ENCODE data around the gene MYH10. TPM values are rescaled to one million over a fixed set of nuclear protein-coding genes. Genes with fewer than 3 reads are reported as not detected.

The MYH10 gene
- total RNA-seq, 2 experiments from 2014 or later = 17.0 to 21.3 TPM

GRCh38 chr17:8599351-8600011, 31.0 kb downstream of the MYH10 start:
- Mint-ChIP-seq H3K9me3 (ENCODE audit: low read depth) (no peaks in the 10 kb centered on the region), H3K27ac (no peak overlapping the region), H3K36me3 (ENCODE audit: low read depth) (no peaks in the 10 kb centered on the region), H3K4me3 (no peak overlapping the region), H3K27me3 (no peaks in the 10 kb centered on the region), H3K4me1 (peaks cover 4% of the 10 kb centered on the region)
- POLR2A ChIA-PET = no interaction called here
- DNase-seq = no peak
- intact Hi-C loops (cut with DNase I, micrococcal nuclease) = loop anchor here in 1 of 2 experiments (1.0 kb wide), 1 partner anchor 31 kb away; the partner anchor contains the start of gene MYH10
- CTCF ChIA-PET = interaction anchor here (0.7 kb wide), 2 partner anchors 95 to 192 kb away, joined by 3 read pairs; no protein-coding TSS in a partner anchor
- ATAC-seq = peak; percentile 63

GRCh38 chr17:8598913-8599312, 31.6 kb downstream of the MYH10 start:
- Mint-ChIP-seq H3K27ac (no peak overlapping the region), H3K4me1 (peaks cover 4% of the 10 kb centered on the region), H3K4me3 (no peak overlapping the region), H3K27me3 (no peaks in the 10 kb centered on the region), H3K36me3 (ENCODE audit: low read depth) (no peaks in the 10 kb centered on the region), H3K9me3 (ENCODE audit: low read depth) (no peaks in the 10 kb centered on the region)
- ChIA-PET CTCF (interaction anchor here (0.7 kb wide), 2 partner anchors 96 to 191 kb away, joined by 3 read pairs; no protein-coding TSS in a partner anchor), POLR2A (no interaction called here)
- intact Hi-C loops (cut with DNase I, micrococcal nuclease) = loop anchor here in 1 of 2 experiments (1.0 kb wide), 1 partner anchor 31 kb away; the partner anchor contains the start of gene MYH10
- ATAC-seq (peak; percentile 36), DNase-seq (peak; percentile 30)

- peaks cover 2% of the 10 kb centered on the region for H3K4me1 Mint-ChIP-seq
- ATAC-seq (no peak), DNase-seq (no peak)
- ChIA-PET CTCF (no interaction called here), POLR2A (no interaction called here)
- H3K4me3 Mint-ChIP-seq = no peak overlapping the region
- intact Hi-C loops (cut with DNase I, micrococcal nuclease) = no loop called here
- peaks cover 8% of the 10 kb centered on the region for H3K27me3 Mint-ChIP-seq
- H3K9me3 Mint-ChIP-seq (ENCODE audit: low read depth) = peaks cover 2% of the 10 kb centered on the region
- no peak overlapping the region for H3K27ac Mint-ChIP-seq
- H3K36me3 Mint-ChIP-seq (ENCODE audit: low read depth) = no peaks in the 10 kb centered on the region
Observed at GRCh38 chr17:8593830-8594229, 36.7 kb downstream of the MYH10 start.

GRCh38 chr17:8593276-8593675, 37.2 kb downstream of the MYH10 start:
- H3K4me3 Mint-ChIP-seq = no peak overlapping the region
- H3K27ac Mint-ChIP-seq = no peak overlapping the region
- ChIA-PET POLR2A (no interaction called here), CTCF (no interaction called here)
- H3K9me3 Mint-ChIP-seq (ENCODE audit: low read depth) = peaks cover 2% of the 10 kb centered on the region
- no peaks in the 10 kb centered on the region for H3K36me3 Mint-ChIP-seq (ENCODE audit: low read depth)
- intact Hi-C loops (cut with DNase I, micrococcal nuclease) = no loop called here
- no peaks in the 10 kb centered on the region for H3K4me1 Mint-ChIP-seq
- H3K27me3 Mint-ChIP-seq = peaks cover 8% of the 10 kb centered on the region
- ATAC-seq = no peak
- DNase-seq = no peak

GRCh38 chr17:8588877-8589554, 41.5 kb downstream of the MYH10 start:
- ChIA-PET CTCF (no interaction called here), POLR2A (no interaction called here)
- Mint-ChIP-seq H3K9me3 (ENCODE audit: low read depth) (peaks cover 2% of the 10 kb centered on the region), H3K27ac (no peak overlapping the region), H3K36me3 (ENCODE audit: low read depth) (no peaks in the 10 kb centered on the region), H3K4me3 (no peak overlapping the region), H3K27me3 (peaks cover 13% of the 10 kb centered on the region), H3K4me1 (no peaks in the 10 kb centered on the region)
- DNase-seq = no peak
- no peak for ATAC-seq
- intact Hi-C loops (cut with DNase I, micrococcal nuclease) = no loop called here

GRCh38 chr17:8586766-8587165, 43.8 kb downstream of the MYH10 start:
- CTCF ChIA-PET = no interaction called here
- Mint-ChIP-seq H3K4me1 (no peaks in the 10 kb centered on the region), H3K27ac (no peak overlapping the region), H3K9me3 (ENCODE audit: low read depth) (no peaks in the 10 kb centered on the region), H3K4me3 (no peak overlapping the region), H3K27me3 (peaks cover 10% of the 10 kb centered on the region), H3K36me3 (ENCODE audit: low read depth) (no peaks in the 10 kb centered on the region)
- intact Hi-C loops (cut with DNase I, micrococcal nuclease) = no loop called here
- POLR2A ChIA-PET = no interaction called here
- ATAC-seq (no peak), DNase-seq (no peak)

- intact Hi-C loops (cut with DNase I, micrococcal nuclease) = no loop called here
- Mint-ChIP-seq H3K27ac (no peak overlapping the region), H3K4me1 (peaks cover 5% of the 10 kb centered on the region), H3K4me3 (no peak overlapping the region), H3K9me3 (ENCODE audit: low read depth) (no peaks in the 10 kb centered on the region), H3K27me3 (peaks cover 5% of the 10 kb centered on the region), H3K36me3 (ENCODE audit: low read depth) (no peaks in the 10 kb centered on the region)
- ATAC-seq (no peak), DNase-seq (no peak)
- POLR2A ChIA-PET = interaction anchor here (0.6 kb wide), 1 partner anchor 384 kb away, joined by 5 read pairs; no protein-coding TSS in a partner anchor
- CTCF ChIA-PET = no interaction called here
Observed at GRCh38 chr17:8585911-8586310, 44.6 kb downstream of the MYH10 start.

GRCh38 chr17:8583954-8584353, 46.6 kb downstream of the MYH10 start:
- peaks cover 7% of the 10 kb centered on the region for H3K4me1 Mint-ChIP-seq
- intact Hi-C loops (cut with DNase I, micrococcal nuclease) = no loop called here
- ATAC-seq (no peak), DNase-seq (no peak)
- H3K27me3 Mint-ChIP-seq = peaks cover 5% of the 10 kb centered on the region
- H3K9me3 Mint-ChIP-seq (ENCODE audit: low read depth) = no peaks in the 10 kb centered on the region
- no peak overlapping the region for H3K4me3 Mint-ChIP-seq
- no peaks in the 10 kb centered on the region for H3K36me3 Mint-ChIP-seq (ENCODE audit: low read depth)
- ChIA-PET CTCF (no interaction called here), POLR2A (no interaction called here)
- no peak overlapping the region for H3K27ac Mint-ChIP-seq

GRCh38 chr17:8580952-8581658, 49.4 kb downstream of the MYH10 start:
- ATAC-seq (peak; percentile 23), DNase-seq (peak; percentile 22)
- H3K4me1 Mint-ChIP-seq = peaks cover 7% of the 10 kb centered on the region
- POLR2A ChIA-PET = interaction anchor here (0.9 kb wide), 1 partner anchor 197 kb away, joined by 3 read pairs; no protein-coding TSS in a partner anchor
- intact Hi-C loops (cut with DNase I, micrococcal nuclease) = no loop called here
- H3K9me3 Mint-ChIP-seq (ENCODE audit: low read depth) = no peaks in the 10 kb centered on the region
- no peaks in the 10 kb centered on the region for H3K27me3 Mint-ChIP-seq
- no peaks in the 10 kb centered on the region for H3K36me3 Mint-ChIP-seq (ENCODE audit: low read depth)
- H3K27ac Mint-ChIP-seq = no peak overlapping the region
- no peak overlapping the region for H3K4me3 Mint-ChIP-seq
- CTCF ChIA-PET = interaction anchor here (0.6 kb wide), 1 partner anchor 30 kb away, joined by 3 read pairs; no protein-coding TSS in a partner anchor

GRCh38 chr17:8577868-8578267, 52.7 kb downstream of the MYH10 start:
- H3K27me3 Mint-ChIP-seq = no peaks in the 10 kb centered on the region
- peaks cover 7% of the 10 kb centered on the region for H3K4me1 Mint-ChIP-seq
- CTCF ChIA-PET = no interaction called here
- no peaks in the 10 kb centered on the region for H3K9me3 Mint-ChIP-seq (ENCODE audit: low read depth)
- no peak overlapping the region for H3K4me3 Mint-ChIP-seq
- POLR2A ChIA-PET = interaction anchor here (0.5 kb wide), 1 partner anchor 139 kb away, joined by 3 read pairs; no protein-coding TSS in a partner anchor
- intact Hi-C loops (cut with DNase I, micrococcal nuclease) = no loop called here
- ATAC-seq (peak; percentile 60), DNase-seq (no peak)
- H3K27ac Mint-ChIP-seq = no peak overlapping the region
- no peaks in the 10 kb centered on the region for H3K36me3 Mint-ChIP-seq (ENCODE audit: low read depth)

- Mint-ChIP-seq H3K36me3 (ENCODE audit: low read depth) (no peaks in the 10 kb centered on the region), H3K27me3 (no peaks in the 10 kb centered on the region), H3K9me3 (ENCODE audit: low read depth) (no peaks in the 10 kb centered on the region), H3K4me1 (peaks cover 7% of the 10 kb centered on the region), H3K27ac (no peak overlapping the region), H3K4me3 (no peak overlapping the region)
- POLR2A ChIA-PET = no interaction called here
- intact Hi-C loops (cut with DNase I, micrococcal nuclease) = no loop called here
- DNase-seq (no peak), ATAC-seq (no peak)
- CTCF ChIA-PET = no interaction called here
Observed at GRCh38 chr17:8576559-8577294, 53.8 kb downstream of the MYH10 start.
